Measurements from ENCODE around the gene POU6F2.
"Not testable (repeated sequence)": the region's sequence is repeated elsewhere in the genome, so short reads cannot be mapped to it uniquely, and the experiment has no call there.

POU6F2 gene

DNA sequence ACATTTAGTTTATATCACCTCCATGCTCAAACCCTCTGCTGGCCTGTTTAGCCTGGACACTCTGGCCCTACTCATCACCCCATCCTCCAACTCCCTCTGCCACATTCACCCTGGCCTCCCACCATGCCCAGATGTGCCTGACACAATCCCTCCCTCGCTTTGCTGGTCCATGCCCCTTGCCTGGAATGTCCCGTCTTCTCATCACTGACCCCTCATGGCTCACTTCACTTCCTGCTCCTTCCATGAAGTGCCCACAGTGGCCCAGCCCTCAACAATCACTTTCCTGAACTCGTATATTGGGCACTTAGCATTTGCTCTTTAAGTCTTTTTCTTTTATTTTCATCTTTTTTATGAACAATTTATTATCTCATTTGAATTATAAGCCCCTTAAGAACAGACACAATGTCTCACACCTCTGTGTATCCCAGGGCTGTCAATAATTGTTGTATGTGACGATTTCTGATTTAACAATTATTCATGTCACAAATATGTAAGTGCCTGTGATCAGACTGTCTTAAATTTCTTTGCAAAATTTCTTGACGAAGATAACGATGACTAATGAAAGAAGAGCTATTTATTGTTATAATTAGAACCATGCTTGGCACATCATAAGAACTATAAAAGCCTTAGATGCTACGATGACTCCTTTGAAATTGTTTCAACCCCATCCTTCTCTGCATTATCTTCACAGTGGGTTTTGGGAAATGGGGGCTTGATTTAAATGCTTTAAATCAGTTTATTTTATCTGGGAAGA is 378.6 kb downstream of the POU6F2 start:
- no peak for DNase-seq (ENCODE audit: low spot score)

DNA sequence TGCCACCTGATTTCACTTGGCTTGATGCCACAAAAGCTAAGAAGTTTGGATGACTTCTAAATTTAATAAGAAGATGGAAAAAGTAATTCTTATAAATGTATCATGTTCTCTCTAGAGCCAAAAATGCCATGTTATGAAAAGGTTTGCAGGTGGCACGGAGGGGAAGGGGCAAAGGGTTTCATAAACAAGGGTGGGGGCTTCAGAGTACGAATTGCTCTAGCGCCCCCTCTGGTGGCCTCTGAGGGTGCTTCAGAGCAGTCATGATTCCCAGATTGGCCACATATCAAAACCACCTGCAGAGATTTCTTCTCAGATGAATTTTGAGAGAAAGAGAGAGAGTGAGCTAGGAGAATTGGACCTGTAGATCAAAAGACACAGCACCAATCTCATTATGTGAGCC is 379.9 kb downstream of the POU6F2 start:
- DNase-seq (ENCODE audit: low spot score) = peak; percentile 42

DNA sequence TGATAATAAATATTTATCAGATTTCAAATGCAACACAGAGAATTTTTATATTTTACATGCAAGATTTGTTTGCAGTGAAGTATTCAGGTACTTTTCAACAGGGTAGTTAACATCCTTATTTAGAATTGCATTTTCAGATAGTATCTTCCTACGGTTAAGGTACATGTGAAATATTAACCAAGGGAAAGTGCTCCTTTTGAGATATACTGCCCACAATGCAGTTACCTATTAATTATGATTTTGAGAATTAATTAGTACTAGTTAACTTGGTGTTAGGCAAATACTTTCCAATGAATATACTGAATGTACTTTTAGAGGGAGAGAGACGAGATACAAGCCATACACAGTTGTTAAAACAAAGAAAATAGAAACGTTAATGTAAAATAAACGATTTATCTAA is 382.3 kb downstream of the POU6F2 start:
- DNase-seq (ENCODE audit: low spot score) = no peak

DNA sequence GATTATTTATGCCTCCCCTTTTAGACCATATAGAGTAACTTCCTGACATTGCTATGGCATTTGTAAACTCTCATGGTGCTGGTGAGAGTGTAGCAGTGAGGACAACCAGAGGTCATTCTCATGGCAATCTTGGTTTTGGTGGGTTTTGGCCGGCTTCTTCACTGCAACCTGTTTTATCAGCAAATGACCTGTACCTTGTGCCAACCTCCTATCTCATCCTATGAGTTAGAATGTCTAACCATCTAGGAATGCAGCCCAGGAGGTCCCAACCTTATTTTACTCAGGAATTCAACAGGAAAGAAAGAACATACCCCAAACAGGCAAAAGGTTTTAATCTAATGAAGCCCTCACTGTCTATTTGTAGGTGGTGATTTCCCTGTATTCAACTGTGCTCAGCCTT is 383.1 kb downstream of the POU6F2 start:
- DNase-seq (ENCODE audit: low spot score) = no peak

DNA sequence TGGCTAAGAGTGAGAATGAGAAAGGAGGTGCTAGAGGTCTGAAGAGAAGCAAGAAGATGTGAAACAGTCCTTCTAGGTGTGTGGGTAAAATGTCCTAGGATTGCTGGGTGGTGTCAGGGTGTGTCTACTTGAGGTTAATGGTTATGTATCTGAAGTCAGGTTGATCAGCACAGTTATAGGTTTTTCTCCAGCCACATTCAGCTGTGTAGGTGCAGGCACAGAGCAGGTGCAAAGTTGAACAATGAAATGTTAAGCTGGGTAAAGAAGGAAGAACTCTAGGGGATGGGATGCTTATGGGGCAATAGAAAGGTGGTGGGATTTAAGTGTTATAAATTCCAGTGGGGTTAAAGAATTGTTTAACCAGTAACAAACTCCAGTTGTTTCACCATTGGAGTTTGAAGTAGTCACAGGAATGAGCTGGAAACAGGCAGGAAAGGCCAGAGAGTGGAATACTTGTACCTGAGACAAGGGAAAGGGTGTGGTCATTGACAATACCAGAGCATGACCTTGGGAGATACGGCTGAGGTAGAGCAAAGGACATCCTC is 388.1 kb downstream of the POU6F2 start:
- no peak for DNase-seq (ENCODE audit: low spot score)

DNA sequence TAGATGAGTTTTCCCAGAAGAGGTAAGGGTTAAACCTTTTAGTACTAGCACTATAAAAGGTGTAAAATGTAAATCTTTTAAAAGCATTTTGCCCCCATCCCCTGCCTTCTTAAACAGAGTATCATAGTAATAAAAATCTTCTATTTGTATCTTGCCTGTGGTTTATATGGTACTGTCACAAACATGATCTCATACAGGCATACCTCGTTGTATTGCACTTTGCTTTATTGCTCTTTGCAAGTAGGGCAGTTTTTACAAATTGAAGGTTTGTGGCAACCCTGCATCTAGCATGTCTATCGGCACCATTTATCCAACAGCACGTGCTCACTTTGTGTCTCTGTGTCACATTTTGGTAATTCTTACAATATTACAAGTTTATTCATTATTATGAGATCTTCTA is 389.7 kb downstream of the POU6F2 start:
- no peak for DNase-seq (ENCODE audit: low spot score)

DNA sequence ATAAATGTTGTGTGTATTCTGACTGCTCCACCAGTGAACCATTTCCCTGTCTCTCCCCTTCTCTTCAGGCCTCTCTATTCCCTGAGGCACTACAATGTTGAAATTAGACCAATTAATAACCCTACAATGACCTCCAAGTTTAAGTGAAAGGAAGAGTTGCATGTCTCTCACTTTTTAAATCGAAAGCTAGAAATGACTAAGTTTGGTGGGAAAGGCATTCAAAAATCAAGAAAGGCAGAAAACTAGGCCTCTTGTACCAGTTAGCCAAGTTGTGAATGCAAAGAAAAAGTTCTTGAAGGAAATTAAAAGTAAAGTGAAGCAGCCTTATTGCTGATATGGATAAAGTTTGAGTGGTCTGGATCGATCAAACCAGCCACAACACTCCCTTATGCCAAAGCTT is 390.2 kb downstream of the POU6F2 start:
- no peak for DNase-seq (ENCODE audit: low spot score)

DNA sequence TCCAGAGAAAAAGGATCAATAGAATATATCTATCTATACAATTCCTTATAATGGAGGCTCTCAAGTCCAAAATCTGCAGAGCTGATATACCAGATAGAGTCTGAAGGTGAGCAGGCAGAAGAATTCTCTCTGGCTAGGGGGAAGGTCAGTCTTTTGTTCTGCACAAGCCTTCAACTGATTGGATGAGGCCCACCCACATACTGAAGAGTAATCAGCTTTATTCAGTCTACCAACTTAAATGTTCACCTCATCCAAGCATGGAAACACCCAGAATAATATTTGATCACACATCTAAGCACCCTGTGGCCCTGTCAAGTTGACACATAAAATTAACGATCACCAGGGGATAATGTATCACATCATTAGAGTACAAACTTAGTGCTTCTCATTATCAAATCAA is 394.7 kb downstream of the POU6F2 start:
- DNase-seq (ENCODE audit: low spot score) = no peak

DNA sequence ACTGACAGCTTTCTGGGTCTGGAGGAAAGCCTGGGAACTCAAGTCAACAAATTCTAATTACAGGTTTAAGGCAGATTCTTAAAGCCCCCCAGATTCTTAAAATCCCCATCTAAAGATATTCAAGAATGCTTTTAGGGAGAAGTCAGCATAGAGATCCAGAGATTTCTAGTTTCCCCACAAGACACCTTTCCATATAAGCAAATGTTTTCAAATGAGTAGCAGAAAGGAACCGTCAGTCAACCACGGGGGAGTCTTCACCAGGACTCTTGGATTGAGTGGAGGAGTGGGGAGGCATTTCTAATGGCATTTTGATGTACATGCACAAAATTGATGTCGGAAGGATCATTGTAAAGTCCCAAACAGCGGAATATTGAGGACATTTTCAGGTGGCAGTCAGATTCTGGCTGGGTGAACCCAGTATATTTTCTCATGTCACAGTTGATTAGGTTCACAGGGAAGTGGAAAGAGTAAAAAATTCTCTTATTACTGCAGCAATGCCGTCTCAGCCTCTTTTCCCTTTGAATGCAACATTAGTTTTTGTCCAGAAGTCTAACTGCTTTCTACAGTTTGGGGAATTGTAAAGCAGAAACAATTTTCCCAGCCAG is 396.8 kb downstream of the POU6F2 start:
- DNase-seq (ENCODE audit: low spot score) = no peak

DNA sequence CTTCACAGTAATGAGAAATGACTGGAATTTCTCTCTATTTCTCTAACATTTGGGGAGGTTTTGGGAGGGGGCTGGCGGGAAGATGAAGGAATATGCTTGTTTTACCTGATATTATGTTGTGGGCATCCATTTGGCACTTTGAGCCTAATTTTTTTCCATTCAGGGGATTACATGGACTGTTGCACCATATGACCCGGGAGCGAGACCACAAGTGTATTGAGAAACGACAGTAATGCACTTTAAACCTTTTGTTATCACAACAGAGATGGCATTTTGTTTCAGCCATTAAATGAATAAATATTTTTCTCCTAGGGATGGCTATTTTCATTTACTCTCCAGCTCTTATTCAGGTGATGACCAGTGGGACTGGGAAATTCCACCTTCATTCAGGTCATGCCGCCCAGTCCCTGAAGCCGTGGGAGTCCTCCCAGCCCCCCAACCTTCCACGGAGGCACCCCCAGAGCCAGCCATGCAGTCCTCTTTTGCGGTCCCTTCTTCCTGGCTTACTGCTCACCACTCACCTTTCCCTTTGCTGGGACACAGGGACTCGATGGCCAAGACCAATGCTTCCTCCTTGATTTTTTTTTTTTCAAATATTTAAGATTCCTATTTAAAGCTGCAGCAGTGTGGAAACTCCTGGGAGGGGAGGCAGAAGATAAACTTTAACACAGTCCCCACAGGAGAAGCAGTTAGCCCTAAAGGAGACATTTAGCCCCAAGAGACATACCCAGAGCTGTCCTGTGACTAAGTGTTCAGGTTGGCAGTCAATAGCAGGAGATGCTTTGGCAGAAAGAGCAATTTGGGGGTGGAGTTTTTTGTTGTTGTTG is 397.6 kb downstream of the POU6F2 start:
- no peak for DNase-seq (ENCODE audit: low spot score)

DNA sequence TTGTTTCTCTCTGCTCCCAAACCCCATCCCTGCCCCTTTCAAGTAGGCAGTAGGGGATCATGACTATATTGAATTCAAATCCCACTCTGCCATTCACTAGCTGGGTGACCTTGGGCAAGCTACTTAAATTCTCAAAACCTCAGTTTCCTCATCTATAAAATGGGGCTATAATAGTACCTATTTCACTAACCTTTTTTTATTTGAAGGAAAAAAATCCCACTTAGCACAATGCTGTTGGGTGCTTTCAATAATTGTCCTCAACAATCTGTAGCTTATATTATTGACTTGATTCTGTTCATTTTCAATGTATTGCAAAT is 398.1 kb downstream of the POU6F2 start:
- DNase-seq (ENCODE audit: low spot score) = no peak

DNA sequence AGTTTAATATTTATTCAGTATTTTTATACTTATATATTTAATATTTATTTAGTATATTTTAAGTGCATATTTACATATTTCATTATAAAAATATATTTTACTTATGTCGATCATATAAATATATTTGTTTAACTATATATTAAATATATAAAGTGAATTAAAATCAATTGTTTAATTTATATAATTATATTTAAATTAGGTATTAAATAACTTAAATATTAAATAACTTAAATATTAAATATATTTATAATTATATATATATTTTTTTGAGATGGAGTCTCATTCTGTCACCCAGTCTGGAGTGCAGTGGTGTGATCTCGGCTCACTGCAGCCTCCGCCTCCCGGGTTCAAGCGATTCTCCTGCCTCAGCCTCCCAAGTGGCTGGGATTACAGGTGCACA is 399.2 kb downstream of the POU6F2 start:
- DNase-seq (ENCODE audit: low spot score) = not testable (repeated sequence)

DNA sequence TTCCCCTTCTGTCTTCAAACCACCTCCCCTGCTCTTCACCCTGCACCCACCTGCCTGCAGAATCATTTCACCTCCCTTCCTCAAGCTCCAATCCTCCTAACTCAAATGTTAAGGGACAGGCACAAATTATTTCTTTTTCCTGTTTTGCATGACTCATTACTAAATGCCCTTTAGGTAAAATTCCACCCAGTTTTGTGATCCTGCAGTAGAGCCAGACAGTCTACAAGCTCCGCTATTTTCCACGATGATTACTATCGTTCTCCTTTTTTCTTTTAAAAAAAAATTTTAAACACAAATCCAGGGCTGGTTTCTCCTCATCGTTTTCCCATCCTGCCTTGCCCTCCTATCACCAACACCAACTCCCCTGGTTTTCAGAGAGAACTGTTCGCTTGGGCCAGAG is 401.7 kb downstream of the POU6F2 start:
- no peak for DNase-seq (ENCODE audit: low spot score)

DNA sequence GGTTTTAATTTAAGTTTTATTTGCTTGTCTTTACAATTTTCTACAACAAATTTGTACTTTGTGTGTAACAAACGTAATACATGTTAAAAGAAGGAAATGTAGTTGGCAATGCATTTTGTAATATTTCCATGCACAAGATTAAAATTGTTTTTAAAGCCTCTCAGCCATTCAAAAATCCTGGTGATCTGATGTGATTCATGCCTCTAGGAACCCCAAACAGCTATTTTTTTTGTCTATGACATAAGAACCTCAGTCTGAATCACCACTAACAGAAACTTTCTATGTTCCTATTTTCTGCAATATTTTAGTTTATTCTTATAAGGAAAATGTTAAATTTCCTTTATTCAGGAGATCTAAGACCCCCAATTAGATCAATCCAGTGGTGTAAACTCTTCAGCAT is 405.4 kb downstream of the POU6F2 start:
- no peak for DNase-seq (ENCODE audit: low spot score)

DNA sequence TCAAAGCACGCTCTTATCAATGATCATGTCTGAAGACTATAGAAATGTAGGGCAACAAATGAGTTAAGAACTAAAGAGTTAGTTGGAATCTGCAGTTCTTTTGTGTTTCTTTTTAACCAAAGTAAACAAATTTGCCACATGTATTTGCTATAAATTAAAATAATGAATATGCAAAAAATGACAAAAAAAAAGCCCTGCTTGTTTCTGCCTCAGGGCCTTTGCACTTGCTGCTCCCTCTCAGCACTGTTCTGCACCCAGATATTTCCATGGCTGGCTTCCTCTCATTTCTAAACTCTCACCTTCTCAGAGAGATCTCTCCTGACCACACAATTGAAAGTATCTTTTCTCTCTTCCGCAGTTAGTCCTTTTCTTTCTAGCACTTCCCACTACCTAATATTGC is 406.7 kb downstream of the POU6F2 start:
- DNase-seq (ENCODE audit: low spot score) = no peak

DNA sequence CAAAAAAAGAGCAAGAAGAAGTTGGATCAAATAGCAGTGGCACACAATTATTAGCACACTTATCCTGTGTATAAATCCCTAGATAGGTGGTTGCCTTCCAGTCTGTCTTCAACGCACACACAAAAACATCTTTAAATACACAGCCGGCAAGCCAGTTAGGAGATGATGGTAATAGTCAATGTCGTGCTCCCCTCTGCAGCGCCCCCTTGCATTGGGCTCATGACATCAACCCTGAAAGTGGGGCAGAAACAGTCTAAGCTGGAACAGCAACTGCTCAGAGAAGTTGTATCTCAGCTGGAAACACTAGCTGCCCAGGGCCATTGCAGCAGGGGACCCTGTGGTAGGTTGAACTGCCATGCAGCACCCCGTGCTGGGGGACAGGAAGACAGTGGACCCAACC is 409.0 kb downstream of the POU6F2 start:
- DNase-seq (ENCODE audit: low spot score) = no peak

DNA sequence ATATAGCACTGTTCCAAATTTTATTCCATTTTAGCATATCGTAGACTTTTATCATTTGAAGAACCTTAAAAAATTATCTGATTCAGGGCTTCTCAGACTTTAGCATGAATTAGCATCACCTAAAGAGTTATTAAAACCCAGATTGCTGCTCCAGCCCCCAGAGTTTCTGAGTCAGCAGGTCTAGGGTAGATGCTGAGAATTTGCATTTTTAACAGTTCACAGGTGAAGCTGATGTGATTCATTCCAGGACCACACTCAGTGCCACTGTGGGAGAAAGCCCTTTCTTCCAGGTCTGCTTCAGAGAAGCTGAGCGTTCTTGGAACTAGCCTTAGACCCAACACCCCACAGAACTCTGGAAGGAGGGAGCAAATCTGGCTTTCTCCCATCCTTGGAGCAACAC is 414.4 kb downstream of the POU6F2 start:
- DNase-seq (ENCODE audit: low spot score) = no peak

DNA sequence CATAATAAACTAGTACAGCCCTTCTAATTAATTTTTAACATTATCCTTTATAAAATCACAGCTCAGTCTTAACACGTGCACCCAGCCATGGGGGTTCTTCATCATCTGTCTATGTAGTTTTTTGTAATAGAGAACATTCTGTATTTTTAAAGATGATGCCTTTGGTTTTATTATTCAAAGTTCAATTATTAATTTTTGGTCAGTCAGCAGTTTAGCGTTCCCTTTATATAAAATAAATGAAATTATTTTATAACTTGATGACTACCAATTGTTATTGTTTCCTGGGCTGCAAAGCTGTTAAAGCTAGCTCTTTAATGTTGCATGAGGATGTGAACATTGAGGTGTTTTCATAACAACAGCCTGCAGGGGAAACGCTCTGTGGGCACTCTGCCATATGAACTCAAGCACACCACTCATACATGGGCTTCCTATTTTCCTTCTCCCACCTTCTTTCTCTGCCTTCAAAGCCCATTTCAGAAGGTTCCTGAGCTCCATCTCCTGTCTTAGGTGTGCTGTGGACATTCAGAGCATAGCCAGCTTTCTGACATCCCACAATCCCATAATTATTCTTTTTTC is 416.5 kb downstream of the POU6F2 start:
- no peak for DNase-seq (ENCODE audit: low spot score)

DNA sequence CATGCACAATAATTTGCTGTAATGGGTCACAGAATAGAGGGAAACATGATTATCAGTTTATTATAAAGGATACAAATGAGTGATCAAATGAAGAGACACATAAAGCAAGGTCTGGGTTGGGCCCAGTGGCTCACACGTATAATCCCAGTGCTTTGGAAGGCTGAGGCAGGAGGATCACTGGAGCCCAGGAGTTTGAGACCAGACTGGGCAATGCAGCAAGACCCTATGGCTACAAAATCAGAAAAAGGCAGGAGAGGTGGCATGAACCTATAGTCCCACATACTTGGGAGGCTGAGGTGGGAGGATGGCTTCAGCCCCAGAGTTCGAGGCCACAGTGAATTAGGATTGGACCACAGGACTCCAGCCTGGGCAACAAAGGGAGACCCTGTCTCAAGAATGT is 421.7 kb downstream of the POU6F2 start:
- DNase-seq (ENCODE audit: low spot score) = no peak

DNA sequence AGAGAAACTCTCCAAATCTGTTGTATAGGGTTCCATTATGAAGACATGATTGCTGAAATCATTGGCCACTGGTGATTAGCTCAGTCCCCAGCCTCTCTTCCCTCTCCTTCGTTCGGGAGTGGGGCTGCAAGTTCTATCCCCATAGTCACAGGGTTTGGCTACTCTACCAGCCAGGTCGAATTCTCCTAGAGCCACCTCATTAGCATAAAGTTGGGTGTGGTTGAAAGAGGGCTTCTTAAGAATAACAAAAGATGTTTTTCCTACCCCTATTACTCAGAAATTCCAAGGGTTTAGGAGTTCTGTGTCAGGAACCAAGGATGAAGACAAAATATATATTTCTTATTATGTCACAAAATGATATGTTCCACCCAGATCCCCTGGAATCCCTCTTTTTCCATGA is 422.3 kb downstream of the POU6F2 start:
- no peak for DNase-seq (ENCODE audit: low spot score)

DNA sequence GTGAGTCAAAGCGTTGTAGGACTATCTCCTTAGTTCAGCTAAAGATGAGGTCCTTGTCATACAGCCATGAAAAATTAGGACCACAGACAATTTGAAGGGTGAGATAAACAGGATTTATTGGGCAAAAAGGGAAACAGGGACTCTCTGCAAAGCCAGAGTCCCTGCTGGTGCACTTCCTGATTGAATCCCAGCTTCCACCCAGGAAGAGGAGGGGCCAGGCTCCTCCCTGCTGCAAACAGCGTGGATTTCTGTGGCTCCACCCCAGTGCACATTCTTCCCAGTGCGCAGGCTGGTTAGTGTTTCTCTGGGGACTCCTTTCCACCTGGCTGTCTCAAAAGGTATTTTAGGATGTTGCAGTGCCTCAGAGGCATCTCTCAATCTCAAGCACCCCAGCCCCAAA is 423.1 kb downstream of the POU6F2 start:
- DNase-seq (ENCODE audit: low spot score) = no peak

DNA sequence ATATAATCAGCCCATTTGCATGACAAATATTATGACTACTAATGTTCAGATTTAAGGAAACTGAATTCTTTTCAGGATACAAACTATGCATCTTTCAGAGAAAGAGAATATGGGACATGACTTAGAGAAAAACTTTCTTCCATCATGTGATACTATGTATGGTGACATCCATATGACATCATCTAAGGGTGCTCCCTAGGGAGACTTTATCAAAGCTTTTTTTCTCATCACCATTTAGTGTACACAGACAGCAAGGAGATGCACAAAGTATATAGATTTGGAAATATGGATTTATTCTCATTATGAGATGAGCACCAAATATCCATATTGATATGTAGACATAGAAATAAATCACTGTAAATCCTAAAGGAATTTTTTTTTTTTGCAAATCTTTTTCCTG is 424.3 kb downstream of the POU6F2 start:
- no peak for DNase-seq (ENCODE audit: low spot score)

DNA sequence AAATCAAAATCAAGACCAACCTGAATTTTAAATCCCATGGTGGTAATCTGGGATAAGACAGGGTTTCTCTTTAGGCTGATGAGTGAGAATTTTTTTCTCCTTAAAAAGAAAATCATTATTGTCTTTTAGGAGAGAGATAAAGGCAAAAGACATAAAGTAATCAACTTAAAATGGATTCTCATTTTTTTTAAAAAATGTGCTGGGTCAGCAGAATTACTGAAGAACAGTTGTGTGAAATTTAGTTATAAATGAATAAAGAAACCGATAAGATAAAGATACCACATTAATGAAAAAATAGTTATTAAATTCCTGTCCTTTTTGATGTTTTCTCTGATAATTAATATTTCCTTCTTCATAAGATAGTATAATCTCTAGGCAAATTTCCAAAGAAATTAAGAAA is 427.2 kb downstream of the POU6F2 start:
- no peak for DNase-seq (ENCODE audit: low spot score)

All from NAMALWA (cell line).